NCI-H460 (cell line): ENCODE data around the gene RAC2. TPM values are rescaled to one million over a fixed set of nuclear protein-coding genes. Genes with fewer than 3 reads are reported as not detected.

Experiments
- DNase-seq: peaks from one replicate; pipeline ENCODE4 v3.0.0-alpha.2; 2016; ENCODE audit warnings: low read depth; ENCODE audit errors: extremely low read depth
- polyA plus RNA-seq: library from polyadenylated mRNA; depleted of rRNA; stranded (reverse); fragments of >200 nt; gene quantifications from 2 replicates; pipeline ENCODE4 v1.2.3, GENCODE V29; 2014; cell fraction: nucleus; rRNA removed
- total RNA-seq: library from RNA; depleted of rRNA; stranded (reverse); fragments of >200 nt; shearing (Covaris generic); gene quantifications from 2 replicates; pipeline ENCODE4 v1.2.3, GENCODE V29; 2014; rRNA removed

The RAC2 gene
- 0.98 and 1.3 TPM in 2 replicates for total RNA-seq
- 0.31 TPM in 1 of 2 replicates, not detected in the other for polyA plus RNA-seq

DNA sequence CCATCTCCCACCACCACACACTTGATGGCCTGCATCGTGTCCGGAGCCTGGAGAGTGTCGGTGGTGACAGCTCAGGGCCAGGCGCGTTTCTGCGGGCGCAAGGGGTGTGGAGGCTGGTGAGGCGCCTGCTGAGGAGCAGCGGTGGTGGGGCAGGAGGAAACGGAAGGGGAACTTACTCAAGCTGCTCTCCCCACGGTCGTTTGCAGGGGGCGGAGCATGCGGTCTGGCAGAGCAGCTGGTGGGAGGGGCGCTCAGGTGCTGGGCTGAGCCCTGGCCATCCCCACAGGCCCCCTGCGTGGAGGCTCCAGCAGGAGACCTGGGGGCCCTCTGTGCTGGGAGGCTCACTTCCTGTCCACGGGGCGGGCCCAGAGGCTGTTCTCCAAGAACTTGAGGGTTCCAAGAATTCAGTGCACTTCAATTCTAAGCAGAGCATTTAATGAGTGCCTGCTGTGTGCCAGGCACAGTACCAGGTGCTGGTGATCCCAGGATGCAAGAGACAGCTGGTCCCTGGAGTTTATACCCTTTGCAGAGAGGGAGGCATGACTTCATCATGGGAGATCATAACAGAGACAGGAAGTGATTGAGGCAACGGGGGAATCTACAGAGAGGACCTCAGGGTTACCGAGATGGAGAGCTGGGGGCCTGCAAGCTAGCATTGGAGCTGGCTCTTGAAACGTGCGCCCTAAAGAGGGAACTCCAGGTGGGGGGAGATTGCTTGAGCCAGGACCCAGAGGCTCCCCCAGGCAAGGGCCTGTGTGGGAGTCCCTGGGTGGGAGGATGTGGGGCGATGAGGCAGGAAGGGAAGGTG is at the start of gene RAC2:
Gene RAC2 (minus strand): TSS at position 156 of the 808 bp plus-strand sequence. CDS start 121 bp downstream, at position 35.
- no peak for DNase-seq

DNA sequence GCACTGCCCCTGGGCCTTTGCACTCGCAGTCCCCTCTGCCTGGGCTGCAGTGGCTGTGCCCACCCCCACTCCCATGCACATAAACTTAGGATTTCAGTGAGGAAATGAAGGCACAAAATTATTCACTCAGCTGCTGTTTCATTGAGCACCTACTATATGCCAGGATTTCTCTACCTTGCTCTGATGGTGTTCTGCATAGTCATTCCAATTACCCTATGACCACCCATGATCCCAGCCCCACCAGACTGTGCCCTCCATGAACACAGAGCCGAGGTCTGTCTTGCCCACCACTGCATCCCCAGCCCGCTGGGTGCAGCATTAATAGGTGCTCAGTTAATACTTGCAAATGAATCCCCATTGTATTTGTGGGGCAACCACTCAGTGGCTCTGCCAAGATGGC is 49.1 kb upstream of the RAC2 start:
- DNase-seq: no peak

DNA sequence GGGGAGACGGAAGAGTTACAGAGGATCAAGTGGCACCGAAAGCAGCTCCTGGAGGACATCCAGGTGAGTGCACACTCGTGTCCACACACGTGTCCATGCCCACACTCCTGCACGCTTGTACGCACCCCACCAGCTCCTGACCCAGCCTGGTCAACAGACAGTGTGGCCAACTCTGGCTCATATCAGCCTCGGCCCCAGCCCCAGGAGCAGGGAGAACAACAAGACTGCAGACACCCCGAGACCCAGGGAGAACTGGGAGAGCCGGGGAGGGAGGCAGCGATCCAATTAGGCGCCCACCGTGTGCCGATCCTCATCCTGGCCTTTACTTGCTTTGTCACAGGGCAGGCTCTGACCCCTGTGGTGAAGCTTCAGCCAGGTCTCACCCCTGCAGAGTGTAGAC is 48.6 kb upstream of the RAC2 start:
- no peak for DNase-seq

DNA sequence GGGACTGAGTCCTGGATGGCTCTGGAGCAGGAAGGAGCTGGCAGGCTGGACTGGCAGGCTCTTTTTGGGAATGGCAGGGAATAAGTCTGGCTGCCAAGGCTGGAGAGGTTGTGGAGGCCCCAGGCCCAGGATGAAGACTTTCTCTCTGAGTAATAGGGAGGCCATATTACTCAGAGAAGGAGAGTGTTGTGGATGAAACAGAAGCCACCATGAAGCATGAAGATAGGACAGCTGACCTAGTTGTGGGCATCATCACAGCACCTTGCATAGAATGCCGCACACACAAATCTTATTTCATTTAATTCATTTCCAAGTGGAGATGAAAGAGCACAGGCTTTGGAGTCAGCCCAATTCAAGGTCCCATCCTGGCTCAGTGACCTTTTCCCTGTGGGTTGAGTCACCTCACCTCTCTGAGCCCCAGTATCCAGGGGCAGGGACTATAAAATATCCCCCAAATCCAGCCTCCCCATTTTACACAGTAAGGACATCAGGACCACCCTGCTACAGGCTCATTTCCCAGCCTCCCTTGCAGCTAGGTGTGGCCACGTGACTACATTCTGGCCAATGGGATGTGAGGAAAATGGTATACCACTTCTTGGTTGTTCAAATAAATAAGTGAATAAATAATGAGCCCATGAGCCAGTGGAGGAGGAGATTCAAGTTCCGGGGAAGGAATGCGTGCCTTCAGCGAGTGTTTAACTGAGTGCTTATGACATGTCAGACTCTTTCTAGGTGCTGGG is 47.7 kb upstream of the RAC2 start:
- no peak for DNase-seq

DNA sequence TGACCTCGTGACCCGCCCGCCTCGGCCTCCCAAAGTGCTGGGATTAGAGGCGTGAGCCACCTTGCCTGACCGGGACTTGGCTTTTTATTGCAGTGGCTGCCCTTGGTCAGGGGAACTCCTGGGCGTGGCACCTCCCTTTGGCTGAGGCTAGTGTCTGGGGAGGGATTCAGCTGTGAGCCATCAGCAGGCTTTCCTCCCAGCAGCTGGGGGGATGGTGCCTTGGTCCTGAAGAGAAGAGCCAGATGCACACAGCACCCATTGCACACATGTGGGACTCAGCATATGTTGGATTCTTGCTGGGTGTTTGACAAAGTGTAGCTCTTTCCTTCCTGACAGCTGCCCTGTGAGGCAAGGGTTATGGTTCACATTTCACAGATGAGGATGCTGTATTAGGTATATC is 46.7 kb upstream of the RAC2 start:
- no peak for DNase-seq

DNA sequence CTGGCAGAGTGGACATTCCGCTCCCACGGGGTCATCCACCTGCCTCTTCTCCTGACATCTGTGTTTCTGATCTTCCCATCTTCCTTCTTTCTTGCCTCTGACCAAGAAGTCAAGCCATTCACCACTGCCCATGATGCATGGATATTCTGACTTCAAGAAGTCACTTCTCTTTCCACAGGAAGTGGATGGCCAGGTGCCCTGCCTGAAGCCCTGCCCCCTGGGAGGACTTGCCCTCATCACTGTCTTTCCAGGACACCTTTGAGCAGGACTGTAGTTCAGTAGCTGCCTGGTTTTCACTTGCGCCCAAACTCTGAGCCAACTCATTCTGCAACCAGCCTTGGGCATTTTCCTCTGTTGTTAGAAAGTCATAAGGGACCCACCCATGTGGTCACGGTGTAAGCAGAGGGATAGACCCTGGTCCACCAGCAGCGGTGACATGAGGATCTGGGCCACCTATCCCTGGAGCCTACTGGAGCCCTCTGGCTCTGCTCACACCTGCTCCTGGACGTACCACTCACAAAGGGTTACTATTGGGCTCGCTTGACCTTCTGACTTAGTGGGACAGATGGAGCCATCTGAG is 45.2 kb upstream of the RAC2 start:
- no peak for DNase-seq

DNA sequence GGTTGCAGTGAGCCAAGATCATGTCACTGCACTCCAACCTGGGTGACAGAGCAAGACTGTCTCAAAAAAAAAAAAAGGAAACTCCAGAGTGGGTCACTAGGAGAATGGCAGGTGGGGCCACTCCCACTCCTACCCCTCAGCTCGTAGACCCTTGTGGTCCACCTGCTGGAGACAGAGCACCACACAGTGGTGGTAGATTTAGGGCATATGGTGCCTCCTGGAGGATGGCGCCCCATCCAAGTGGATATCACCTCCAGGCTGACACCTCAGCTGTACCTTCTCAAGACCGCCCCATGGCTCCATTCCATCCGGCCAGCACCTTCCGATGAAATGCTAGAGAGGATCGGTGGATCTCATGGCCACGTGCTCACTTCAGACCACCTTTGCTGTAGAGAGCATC is 44.5 kb upstream of the RAC2 start:
- no peak for DNase-seq

DNA sequence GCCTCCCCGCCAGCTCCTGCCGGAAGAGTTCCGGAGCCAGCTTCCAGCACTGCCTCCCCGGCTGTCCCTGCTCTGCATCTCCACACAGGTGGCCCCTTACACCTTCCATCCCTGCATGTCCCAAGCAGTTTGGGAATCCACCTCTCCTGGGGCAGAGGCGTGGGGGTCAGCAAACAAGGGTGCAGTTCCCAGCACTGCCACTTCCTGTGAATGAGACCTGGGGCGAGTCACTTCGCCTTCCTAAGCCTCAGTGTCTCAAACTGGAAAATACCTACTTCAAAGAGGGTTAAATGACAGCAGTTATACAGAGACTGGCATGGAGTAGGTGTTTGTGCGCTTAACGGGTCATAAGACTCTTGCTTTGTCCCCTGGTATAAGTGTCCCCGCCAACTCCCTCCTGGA is 43.5 kb upstream of the RAC2 start:
- no peak for DNase-seq

DNA sequence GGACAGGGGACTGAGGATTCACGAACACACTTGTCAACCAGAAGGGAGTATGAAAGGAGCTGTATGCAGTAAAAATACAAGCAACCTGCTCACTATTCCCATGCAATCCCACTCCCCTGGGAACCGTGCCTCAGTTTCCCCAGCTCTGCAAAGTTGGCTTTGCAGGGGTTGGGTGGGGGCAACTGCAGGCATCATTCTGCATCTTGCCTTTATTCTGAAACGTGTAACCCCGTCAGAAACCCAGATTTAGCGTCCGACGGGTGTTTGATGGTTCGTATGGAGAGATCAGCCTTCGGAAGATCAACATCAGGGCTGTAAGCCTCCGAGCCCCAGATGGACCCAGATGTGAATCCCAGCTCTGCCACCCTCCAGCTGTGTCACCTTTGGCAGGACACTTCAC is 41.9 kb upstream of the RAC2 start:
- no peak for DNase-seq

DNA sequence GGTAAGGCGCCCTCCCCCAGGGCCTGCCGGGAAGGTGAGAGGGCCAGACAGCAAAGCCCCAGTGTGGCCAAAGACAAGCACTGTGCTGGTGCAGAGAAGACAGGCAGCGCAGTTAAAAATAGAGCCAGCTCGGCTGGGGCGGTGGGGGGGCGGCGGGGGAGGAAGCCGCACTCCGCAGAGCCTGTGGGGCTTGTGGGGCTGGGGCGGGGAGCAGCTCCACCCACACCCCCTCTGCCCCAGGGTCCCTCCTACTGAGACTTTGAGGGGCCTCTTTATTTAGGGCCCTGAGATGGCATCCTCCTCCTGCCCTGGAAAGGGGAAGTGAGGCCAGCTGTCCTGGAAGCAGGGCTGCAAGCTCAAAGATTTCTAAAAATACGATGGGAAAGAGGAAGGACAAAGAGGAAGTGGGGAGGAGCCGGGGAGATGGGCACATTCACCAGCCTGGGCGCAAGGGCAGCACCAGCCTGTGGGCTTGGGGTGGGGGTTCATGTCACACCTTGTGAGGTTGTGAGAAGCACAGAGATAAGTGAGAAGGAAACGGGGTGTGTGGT is 40.8 kb upstream of the RAC2 start:
- no peak for DNase-seq

DNA sequence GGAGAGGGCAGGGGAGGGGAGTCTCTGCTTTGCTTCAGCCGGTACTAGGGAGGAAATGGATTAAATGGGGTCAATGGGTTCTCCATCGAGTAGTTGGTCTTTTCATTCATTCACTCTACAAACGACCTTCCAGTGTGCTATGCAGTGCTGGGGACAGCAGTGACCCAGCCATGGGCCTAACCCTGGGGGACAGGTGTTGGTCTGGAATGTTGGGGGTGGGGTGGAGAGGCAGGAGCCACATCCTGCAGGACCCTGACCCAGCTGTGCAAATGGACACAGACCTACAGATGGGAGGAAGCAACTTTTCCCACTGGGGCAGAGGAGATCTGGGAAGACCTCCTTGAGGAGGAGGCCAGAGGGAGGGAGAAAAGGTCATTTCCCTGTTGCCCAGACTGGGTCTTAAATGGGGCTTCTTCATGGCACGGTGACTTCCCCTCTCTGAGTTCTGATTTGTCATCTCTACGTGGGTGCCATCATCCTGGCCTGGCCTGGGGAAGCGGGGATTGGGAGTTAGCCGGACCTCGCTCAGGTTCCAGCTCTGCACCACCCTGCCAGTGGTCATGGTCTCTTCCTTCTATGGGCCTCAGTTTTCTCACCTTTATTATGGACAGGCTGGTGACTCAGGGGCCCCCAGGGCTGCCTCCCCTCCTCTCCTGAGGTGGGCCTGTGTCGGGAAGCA is 40.2 kb upstream of the RAC2 start:
- DNase-seq: no peak

DNA sequence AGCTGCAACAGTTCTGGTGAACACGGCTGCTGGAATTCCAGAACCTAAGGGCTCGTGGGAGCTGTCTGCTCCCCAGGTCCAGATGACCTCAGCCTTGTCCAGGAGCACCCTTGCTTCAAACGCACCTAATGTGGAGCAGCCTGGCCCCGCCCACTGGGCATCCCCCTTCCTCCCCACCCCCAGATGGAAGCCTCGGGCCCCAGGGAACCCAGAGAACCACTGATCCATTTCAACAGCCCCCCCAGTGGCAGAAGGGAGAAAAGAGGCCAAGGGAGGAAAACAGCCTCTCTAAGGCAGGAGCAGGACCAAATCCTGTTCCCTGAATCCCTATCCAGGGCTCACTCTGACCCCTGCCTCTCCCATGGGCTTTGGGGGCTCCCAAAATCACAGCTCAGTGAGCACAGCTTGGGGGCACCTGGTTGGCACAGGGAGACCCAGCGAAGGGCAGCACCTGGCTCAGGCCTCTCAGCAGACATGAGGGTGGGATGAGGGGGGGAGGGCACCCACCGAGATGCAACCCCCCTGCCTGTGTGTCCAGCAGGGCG is 39.4 kb upstream of the RAC2 start:
- DNase-seq: no peak

DNA sequence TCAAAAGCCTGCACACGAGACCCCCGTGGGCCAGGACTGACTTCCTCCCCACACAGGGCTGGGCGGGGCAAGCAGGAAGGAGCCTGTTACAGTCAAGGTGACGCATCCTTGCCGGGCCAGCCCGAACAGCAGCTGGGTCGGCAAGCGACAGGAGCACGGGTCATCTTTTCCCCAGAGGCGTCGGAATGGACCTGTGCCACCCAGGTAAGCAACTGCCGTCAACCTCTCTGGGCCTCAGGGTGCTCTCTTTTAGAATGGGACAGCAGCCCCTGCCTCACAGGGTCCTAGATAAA is 38.3 kb upstream of the RAC2 start, which contains the start of gene CYTH4:
Gene CYTH4 (plus strand): TSS at position 124 of the 293 bp plus-strand sequence. CDS start 62 bp downstream, at position 186.
- DNase-seq: no peak

DNA sequence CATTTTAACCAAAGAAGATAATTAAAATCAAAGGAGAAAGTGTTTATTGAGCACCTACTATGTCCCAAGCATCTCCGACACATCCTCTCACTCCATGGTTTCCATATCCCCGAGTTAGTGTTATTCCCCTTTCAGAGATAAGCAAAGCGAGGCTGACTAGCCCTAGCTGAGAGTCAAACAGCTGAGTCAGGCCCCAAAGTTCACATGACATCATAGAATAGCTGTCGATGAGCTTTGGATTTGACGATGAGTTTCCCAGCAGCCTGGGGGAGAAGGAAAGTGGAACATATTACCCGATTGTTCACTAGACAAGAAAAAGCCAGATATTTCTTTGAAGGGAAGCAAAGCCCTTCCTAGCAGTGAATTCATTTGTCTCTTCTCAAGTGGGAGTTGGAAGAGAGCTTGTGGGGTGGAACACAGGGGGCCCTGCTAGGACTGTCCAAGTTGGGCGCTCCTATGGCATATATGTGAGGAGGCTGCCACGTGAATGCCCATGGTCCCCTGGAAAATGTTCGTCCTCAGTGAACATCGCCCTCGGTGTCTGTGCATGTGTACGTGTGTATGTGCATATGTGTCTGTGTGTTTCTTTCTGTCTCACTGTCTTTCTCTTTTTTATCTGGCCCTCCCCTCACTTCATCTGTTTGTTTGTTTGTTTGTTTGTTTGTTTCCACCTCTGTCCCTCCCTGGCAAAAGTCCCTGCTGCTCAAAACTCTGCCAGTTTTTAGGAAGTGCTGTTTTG is 37.7 kb upstream of the RAC2 start:
- DNase-seq: no peak

DNA sequence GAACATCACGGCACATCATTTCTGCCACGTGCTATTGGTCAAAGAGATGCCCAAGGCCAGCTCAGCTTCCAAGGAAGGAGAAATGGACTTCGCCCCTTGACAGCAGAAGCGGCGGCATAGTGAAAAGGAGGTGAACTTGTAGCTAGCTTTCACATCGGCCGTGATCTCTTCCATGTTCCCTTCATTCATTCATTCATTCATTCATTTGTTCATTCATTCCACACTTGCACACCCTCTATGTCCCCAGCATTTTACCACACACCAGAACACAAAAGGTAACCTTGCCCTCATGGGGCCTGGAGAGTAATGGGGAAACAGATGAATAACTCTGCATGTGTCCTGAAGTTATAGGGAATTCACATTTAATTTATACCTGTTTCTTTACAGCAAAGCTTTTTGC is 37.1 kb upstream of the RAC2 start:
- no peak for DNase-seq

DNA sequence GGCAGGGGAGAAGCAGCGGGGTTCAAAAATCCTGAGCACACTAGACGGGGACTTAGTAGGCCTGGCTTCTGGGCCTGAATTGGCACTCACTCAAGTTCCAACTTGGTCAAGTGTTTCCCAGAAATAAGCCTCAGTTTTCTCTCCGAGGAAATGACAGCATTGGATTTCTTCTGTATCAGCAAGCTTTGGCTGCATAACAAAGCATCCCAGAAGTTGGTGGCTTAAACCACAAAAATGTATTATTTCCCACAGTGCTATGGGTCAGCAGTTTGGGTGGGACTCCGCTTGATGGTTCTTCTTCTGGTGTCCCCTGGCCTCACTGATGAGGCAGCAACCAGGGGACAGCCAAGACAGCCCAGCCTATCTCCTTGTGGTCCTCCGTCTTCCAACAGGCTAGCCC is 36.6 kb upstream of the RAC2 start:
- no peak for DNase-seq

DNA sequence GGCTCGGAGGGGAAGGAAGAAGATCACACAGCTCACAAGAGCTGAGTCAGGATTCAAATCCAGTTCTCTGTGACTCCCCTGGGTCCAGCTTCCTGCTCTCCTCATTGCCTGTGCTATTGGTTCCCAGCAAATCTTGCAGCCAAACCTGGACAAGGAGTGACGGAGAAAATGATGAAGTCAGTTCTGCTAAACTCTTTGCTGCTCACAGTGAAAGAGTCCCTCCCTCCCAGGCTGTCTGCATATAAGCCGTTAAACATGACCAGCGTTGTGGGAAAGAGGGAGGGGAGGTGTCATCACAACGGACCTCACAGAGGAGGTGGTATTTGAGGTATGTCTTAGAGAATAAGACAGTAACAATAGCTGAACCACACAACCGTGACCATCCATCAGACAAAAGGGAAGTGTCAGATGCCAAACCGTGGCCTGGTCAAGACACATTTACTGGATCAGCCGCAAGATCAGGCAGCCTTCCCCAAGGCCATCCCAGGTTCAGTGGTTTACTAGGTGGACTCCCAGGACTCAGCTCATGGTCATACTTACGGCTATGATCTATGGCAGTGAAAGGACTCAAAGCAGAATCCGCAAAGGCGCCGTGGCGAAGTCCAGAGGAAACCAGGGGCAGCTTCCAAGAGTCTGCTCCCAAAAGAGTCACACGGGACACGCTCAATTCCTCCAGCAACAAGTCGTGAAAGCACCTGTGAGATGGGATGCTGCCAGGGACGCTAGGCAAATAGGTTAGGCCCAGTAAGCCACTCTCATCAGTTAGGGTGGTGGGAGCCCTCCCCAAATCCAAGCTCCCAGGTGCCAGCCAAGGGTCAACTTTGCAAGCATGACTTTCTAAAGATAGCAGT is 35.5 kb upstream of the RAC2 start:
- no peak for DNase-seq

DNA sequence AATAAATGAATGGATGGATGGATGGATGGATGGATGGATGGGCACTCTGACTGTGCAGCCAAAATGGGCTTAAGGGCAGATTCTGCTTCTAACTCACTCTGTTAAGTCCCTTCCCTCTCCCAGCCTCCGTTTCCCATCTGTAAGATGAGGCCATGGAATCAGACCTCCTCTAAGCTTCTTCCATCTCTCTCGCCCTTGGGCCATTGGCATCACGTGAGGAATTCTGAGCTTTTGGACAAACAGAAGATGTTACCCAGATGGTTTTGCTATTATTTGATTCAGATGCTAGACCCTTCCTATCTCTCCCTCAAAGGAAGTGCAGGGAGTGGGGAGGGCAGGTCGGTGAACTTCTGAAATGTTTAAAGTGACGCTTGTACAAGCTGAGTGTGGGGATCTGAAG is 34.2 kb upstream of the RAC2 start:
- no peak for DNase-seq

DNA sequence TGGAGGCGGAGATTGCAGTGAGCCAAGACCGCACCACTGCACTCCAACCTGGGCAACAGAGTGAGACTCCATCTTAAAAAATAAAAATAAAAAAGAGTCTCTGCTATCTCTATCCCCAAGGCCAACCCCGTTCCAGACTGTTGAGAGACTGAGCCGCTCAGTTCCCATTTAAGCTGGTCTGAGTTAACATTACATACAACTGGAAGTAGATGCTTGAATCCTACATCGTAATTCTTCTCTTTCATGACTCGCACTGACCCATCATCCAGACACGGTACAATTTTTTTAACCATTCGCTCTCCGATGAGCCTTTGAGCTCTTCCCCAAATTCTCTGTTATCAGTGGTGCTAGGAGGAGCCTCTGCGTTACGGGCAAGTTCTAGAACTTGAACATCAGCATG is 33.3 kb upstream of the RAC2 start:
- no peak for DNase-seq
